ENCODE measurements around the gene LRRFIP1. TPM values are rescaled to one million over a fixed set of nuclear protein-coding genes. Genes with fewer than 3 reads are reported as not detected.

LRRFIP1 gene
- total and polyA plus RNA-seq, 9 of the 15 experiments (the other 6 are each of a cell fraction or from before 2014, with no cell fraction given), result 13.1 to 45.2 (median 31.3) TPM

DNA sequence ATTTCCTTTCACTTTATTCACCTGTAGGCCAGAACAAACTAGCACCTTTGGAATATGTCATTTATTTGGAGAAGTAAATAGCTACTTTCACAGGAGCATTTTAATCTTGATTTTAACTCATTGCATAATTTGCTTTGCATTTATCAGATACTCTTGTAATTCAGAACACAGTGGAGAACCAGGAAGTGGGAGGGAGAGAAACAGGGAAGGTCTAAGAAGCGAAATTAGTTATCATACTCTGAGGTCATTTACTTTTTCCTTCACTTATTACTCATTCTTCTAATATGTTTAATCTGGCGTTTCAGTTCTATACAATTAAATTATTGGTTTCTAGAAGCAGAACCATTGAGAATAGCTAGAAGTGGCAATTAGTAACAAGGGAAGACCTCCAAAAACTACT, 191.8 kb downstream of the LRRFIP1 start (continued):
- TF ChIP-seq PBX2 (CRISPR knock-in tag; IDR thresholded peaks at IDR 0.05; ENCODE audit: low read depth) (no peak), PBX2 (tag; conservative IDR thresholded peaks at IDR 0.05; ENCODE audit: low read depth) (no peak), POLR2AphosphoS2 (IDR thresholded peaks at IDR 0.05; ENCODE audit: low read length) (no peak), STAT5A (IDR thresholded peaks at IDR 0.05; ENCODE audit: borderline replicate concordance, low read length) (no peak), HNRNPLL (IDR thresholded peaks at IDR 0.05; ENCODE audit: low read depth, low read length, poor library complexity, severe bottlenecking) (no peak), ZNF408 (CRISPR knock-in tag; IDR thresholded peaks at IDR 0.05; ENCODE audit: low read depth) (no peak), ZNF384 (IDR thresholded peaks at IDR 0.05; ENCODE audit: low read depth, low read length) (no peak)

- FAIRE-seq, result no peak
- ATAC-seq, result no peak
- no peak overlapping the region for H3K4me2 ChIP-seq (ENCODE audit: insufficient read depth, low read length)
- 0% methylated on average over 2 of the region's 2 CpGs for WGBS (ENCODE audit: insufficient coverage, low coverage, missing lambda C conversion rate)
- ChIA-PET POLR2A (no interaction called here), CTCF (ENCODE audit: low intra/inter-chr PET ratio) (no interaction called here)
- no peak overlapping the region for H2AFZ ChIP-seq (ENCODE audit: low read depth, low read length)
- TF ChIP-seq HINFP (tag; conservative IDR thresholded peaks at IDR 0.05; ENCODE audit: low read depth), result no peak
- TF ChIP-seq SMAD3 (CRISPR knock-in tag; conservative IDR thresholded peaks at IDR 0.05), result no peak
- no peak for TF ChIP-seq TCF7 (IDR thresholded peaks at IDR 0.05; ENCODE audit: borderline replicate concordance)
- no peak for TF ChIP-seq MCM2 (IDR thresholded peaks at IDR 0.05; ENCODE audit: low read depth)
- TF ChIP-seq ZNF707 (CRISPR knock-in tag; conservative IDR thresholded peaks at IDR 0.05), result no peak
- TF ChIP-seq ZNF76 (CRISPR knock-in tag; IDR thresholded peaks at IDR 0.05; ENCODE audit: borderline replicate concordance), result no peak
- no peak for TF ChIP-seq ZNF398 (CRISPR knock-in tag; IDR thresholded peaks at IDR 0.05)
- no peak for TF ChIP-seq ZNF668 (CRISPR knock-in tag; IDR thresholded peaks at IDR 0.05)
- TF ChIP-seq MAFK (IDR thresholded peaks at IDR 0.05; ENCODE audit: low read length), result no peak
- H3K9ac ChIP-seq (ENCODE audit: insufficient read depth in 1 of 2, low read depth in 2 of 2, low read length in 2 of 2), result no peak overlapping the region
- H3K27me3 ChIP-seq (ENCODE audit: control insufficient read depth in 2 of 2, insufficient read depth in 2 of 2, low read length in 2 of 2), result no peaks in the 10 kb centered on the region; a peak in 1 of 5 replicates
- H3K79me2 ChIP-seq (ENCODE audit: control insufficient read depth, insufficient read depth, low read length), result no peaks in the 10 kb centered on the region
- no peaks in the 10 kb centered on the region for H3K9me1 ChIP-seq (ENCODE audit: control insufficient read depth, insufficient read depth, low read length)
- no peaks in the 10 kb centered on the region for H3K4me1 ChIP-seq (replicated peaks in 1 of 2; ENCODE audit: control insufficient read depth in 2 of 2, insufficient read depth in 2 of 2, low read length in 2 of 2)
- no peak overlapping the region for H3K27ac ChIP-seq (ENCODE audit: extremely low read depth, low read depth, low read length)
- no peak for DNase-seq (ENCODE audit: extremely low read depth in 1 of 4, low spot score in 3 of 4)
- no peak overlapping the region for H3K4me3 ChIP-seq
- no peaks in the 10 kb centered on the region for H3K9me3 ChIP-seq (replicated peaks; ENCODE audit: control insufficient read depth, insufficient read depth, low read depth, low read length)
- no peaks in the 10 kb centered on the region for H3K36me3 ChIP-seq (ENCODE audit: control insufficient read depth, insufficient read depth, low read length)
- no peaks in the 10 kb centered on the region for H4K20me1 ChIP-seq (replicated peaks; ENCODE audit: control insufficient read depth, insufficient read depth, low read length)
- intact Hi-C loops (cut with micrococcal nuclease) (no loop called here), in situ Hi-C loops (cut with MboI) (no loop called here)
- BruUV-seq (replicated peaks), result no TSS peak
Measured at GRCh38 chr2:237820421-237820820, 193.0 kb downstream of the LRRFIP1 start.

Data from K562 (cell line).